Upper lobe of left lung (tissue), 6 donors: ENCODE data around the gene TRIM59. TPM values are rescaled to one million over a fixed set of nuclear protein-coding genes. Genes with fewer than 3 reads are reported as not detected.

Source experiments
- ATAC-seq, 2 donors: fragments of 200-7000 bp; cut with Tn5 transposase; one replicate each; pipeline ENCODE4 v1.9.1; 2022; ENCODE audit warnings: mild to moderate bottlenecking in 2 of 2, moderate library complexity in 2 of 2; ENCODE audit not compliant: low FRiP score in 2 of 2
- DNase-seq, 2 donors: peaks; one replicate each; pipeline ENCODE4 v3.0.0-alpha.2; 2019 to 2020
- H3K27ac ChIP-seq, 4 donors: fragments of 200-600 bp; sonication (generic); one replicate each; pipeline ENCODE4 v1.5.1; 2016 to 2019
- H3K27me3 ChIP-seq, 4 donors: fragments of 200-600 bp; sonication (generic); one replicate each; pipeline ENCODE4 v1.5.1; 2017 to 2019
- H3K36me3 ChIP-seq, 4 donors: fragments of 200-600 bp; sonication (generic); one replicate each; pipeline ENCODE4 v1.5.1; 2016 to 2019
- H3K4me1 ChIP-seq, 4 donors: fragments of 200-600 bp; sonication (generic); one replicate each; pipeline ENCODE4 v1.5.1; 2018 to 2019
- H3K4me3 ChIP-seq, 4 donors: fragments of 200-600 bp; sonication (generic); one replicate each; pipeline ENCODE4 v1.5.1; 2017 to 2019; ENCODE audit warnings: mild to moderate bottlenecking in 2 of 4, moderate library complexity in 1 of 4
- H3K9me3 ChIP-seq, 4 donors: fragments of 200-600 bp; sonication (generic); one replicate each; pipeline ENCODE4 v1.5.1; 2018 to 2019
- CTCF ChIP-seq, 6 experiments: fragments of 450-650 bp in 4 of 6; fragments of 200-600 bp in 2 of 6; sonication (generic) in 2 of 6; IDR thresholded peaks; one replicate each; pipeline ENCODE4 v1.5.1; 2016 to 2019; ENCODE audit warnings: antibody characterized with exemption in 6 of 6
- EP300 ChIP-seq, 4 donors: sonication (generic); formaldehyde crosslinking; IDR thresholded peaks; one replicate each; pipeline ENCODE4 v1.5.1; 2017; ENCODE audit warnings: antibody characterized with exemption in 4 of 4, control low read depth in 2 of 4
- POLR2A ChIP-seq, 4 donors: fragments of 450-650 bp; IDR thresholded peaks; one replicate each; pipeline ENCODE4 v1.5.1; 2016 to 2017; ENCODE audit warnings: antibody characterized with exemption in 4 of 4, mild to moderate bottlenecking in 2 of 4
- POLR2AphosphoS5 ChIP-seq, 2 donors: sonication (generic); formaldehyde crosslinking; IDR thresholded peaks; one replicate each; pipeline ENCODE4 v1.5.1; 2017; ENCODE audit warnings: antibody characterized with exemption in 2 of 2
- WGBS, 2 donors: methylation state at CpG; one replicate each; pipeline ENCODE4 v1.1.5; 2017 to 2018; 5-methylcytosine and 5-hydroxymethylcytosine counted together
- total RNA-seq, 6 donors: library from RNA; depleted of rRNA in 4 of 6; stranded (reverse); fragments of >200 nt in 4 of 6; gene quantifications; one replicate each; pipeline versions ENCODE4 v1.1.0 to v1.2.1, GENCODE V29; 2016 to 2021
- donor health status: DM: no; HTN: no; CAD: no; lungs with moderate emphysema.
- donor health status: DM: no; HTN: yes; CAD: no; lungs with severe emphysema.

Gene TRIM59
- total RNA-seq, 6 donors from 2014 or later, result 1.6 to 7.1 (median 3.5) TPM

- H3K4me1 ChIP-seq, result no peaks in the 10 kb centered on the region
- H3K27me3 ChIP-seq, result no peaks in the 10 kb centered on the region
- H3K9me3 ChIP-seq, result no peaks in the 10 kb centered on the region
- WGBS, 2 donors, result 78 to 100% methylated on average over 5 of the region's 5 CpGs
- H3K36me3 ChIP-seq, result no peaks in the 10 kb centered on the region
- no peak overlapping the region for H3K4me3 ChIP-seq
- no peak for TF ChIP-seq EP300 (IDR thresholded peaks at IDR 0.05)
- ATAC-seq (no peak), DNase-seq (no peak)
- H3K27ac ChIP-seq, result no peak overlapping the region
These were observed 28.2 kb upstream of the TRIM59 start for GRCh38 chr3:160477750-160478149.

- Histone ChIP-seq H3K36me3 (no peaks in the 10 kb centered on the region), H3K4me3 (no peak overlapping the region), H3K4me1 (no peaks in the 10 kb centered on the region), H3K9me3 (peaks cover 0 to 4% (median 2%) of the 10 kb centered on the region in 4 donors), H3K27ac (no peak overlapping the region), H3K27me3 (no peaks in the 10 kb centered on the region)
- no peak for TF ChIP-seq POLR2A (IDR thresholded peaks at IDR 0.05)
- TF ChIP-seq EP300 (IDR thresholded peaks at IDR 0.05), result no peak
- TF ChIP-seq CTCF (IDR thresholded peaks at IDR 0.05), result no peak
- TF ChIP-seq POLR2AphosphoS5 (IDR thresholded peaks at IDR 0.05), result no peak
- DNase-seq (no peak), ATAC-seq (no peak)
- WGBS, 2 donors, result 97 to 98% methylated on average over 2 of the region's 2 CpGs
These were observed 26.3 kb upstream of the TRIM59 start for GRCh38 chr3:160475884-160476283.

- H3K4me1 ChIP-seq, result no peaks in the 10 kb centered on the region
- no peaks in the 10 kb centered on the region for H3K36me3 ChIP-seq
- H3K4me3 ChIP-seq, result no peak overlapping the region
- TF ChIP-seq POLR2A (IDR thresholded peaks at IDR 0.05) (no peak), CTCF (IDR thresholded peaks at IDR 0.05) (no peak), POLR2AphosphoS5 (IDR thresholded peaks at IDR 0.05) (no peak), EP300 (IDR thresholded peaks at IDR 0.05) (no peak)
- no peaks in the 10 kb centered on the region for H3K27me3 ChIP-seq
- H3K9me3 ChIP-seq, result peaks cover 0 to 10% (median 9%) of the 10 kb centered on the region in 4 donors
- DNase-seq (no peak), ATAC-seq (no peak)
- WGBS, 2 donors, result 82 to 84% methylated on average over 2 of the region's 2 CpGs
- H3K27ac ChIP-seq, result no peak overlapping the region
These were observed 25.6 kb upstream of the TRIM59 start for GRCh38 chr3:160475153-160475552.

GRCh38 chr3:160474416-160474838 is 24.8 kb upstream of the TRIM59 start:
- DNase-seq, result no peak
- H3K4me1 ChIP-seq, result no peaks in the 10 kb centered on the region
- peaks cover 0 to 15% (median 12%) of the 10 kb centered on the region in 4 donors for H3K9me3 ChIP-seq
- TF ChIP-seq POLR2AphosphoS5 (IDR thresholded peaks at IDR 0.05) (no peak), CTCF (IDR thresholded peaks at IDR 0.05) (no peak), EP300 (IDR thresholded peaks at IDR 0.05) (no peak), POLR2A (IDR thresholded peaks at IDR 0.05) (no peak)
- ATAC-seq, result no peak
- no peak overlapping the region for H3K27ac ChIP-seq
- no peaks in the 10 kb centered on the region for H3K36me3 ChIP-seq
- no peaks in the 10 kb centered on the region for H3K27me3 ChIP-seq
- no peak overlapping the region for H3K4me3 ChIP-seq

- WGBS, 2 donors, result 89 to 94% methylated on average over 1 of the region's 1 CpG
- Histone ChIP-seq H3K4me1 (no peaks in the 10 kb centered on the region), H3K9me3 (peaks cover 0 to 15% (median 12%) of the 10 kb centered on the region in 4 donors), H3K4me3 (no peak overlapping the region), H3K27me3 (no peaks in the 10 kb centered on the region), H3K27ac (no peak overlapping the region), H3K36me3 (no peaks in the 10 kb centered on the region)
- DNase-seq (no peak), ATAC-seq (no peak)
- no peak for TF ChIP-seq CTCF (IDR thresholded peaks at IDR 0.05)
- TF ChIP-seq POLR2A (IDR thresholded peaks at IDR 0.05), result no peak
- no peak for TF ChIP-seq EP300 (IDR thresholded peaks at IDR 0.05)
- TF ChIP-seq POLR2AphosphoS5 (IDR thresholded peaks at IDR 0.05), result no peak
These were observed 24.4 kb upstream of the TRIM59 start for GRCh38 chr3:160473978-160474377.
